ENCODE data around the gene RHOT1. TPM values are rescaled to one million over a fixed set of nuclear protein-coding genes. Genes with fewer than 3 reads are reported as not detected.

Gene RHOT1
- total RNA-seq, 4 donors from 2014 or later, result 60.8 to 97.6 (median 72.7) TPM

- DNase-seq (ENCODE audit: low spot score in 2 of 2), result no peak
- intact Hi-C loops (cut with DNase I; ENCODE audit: low total_unique reads), result no loop called here
- TF ChIP-seq, protein P1, sequence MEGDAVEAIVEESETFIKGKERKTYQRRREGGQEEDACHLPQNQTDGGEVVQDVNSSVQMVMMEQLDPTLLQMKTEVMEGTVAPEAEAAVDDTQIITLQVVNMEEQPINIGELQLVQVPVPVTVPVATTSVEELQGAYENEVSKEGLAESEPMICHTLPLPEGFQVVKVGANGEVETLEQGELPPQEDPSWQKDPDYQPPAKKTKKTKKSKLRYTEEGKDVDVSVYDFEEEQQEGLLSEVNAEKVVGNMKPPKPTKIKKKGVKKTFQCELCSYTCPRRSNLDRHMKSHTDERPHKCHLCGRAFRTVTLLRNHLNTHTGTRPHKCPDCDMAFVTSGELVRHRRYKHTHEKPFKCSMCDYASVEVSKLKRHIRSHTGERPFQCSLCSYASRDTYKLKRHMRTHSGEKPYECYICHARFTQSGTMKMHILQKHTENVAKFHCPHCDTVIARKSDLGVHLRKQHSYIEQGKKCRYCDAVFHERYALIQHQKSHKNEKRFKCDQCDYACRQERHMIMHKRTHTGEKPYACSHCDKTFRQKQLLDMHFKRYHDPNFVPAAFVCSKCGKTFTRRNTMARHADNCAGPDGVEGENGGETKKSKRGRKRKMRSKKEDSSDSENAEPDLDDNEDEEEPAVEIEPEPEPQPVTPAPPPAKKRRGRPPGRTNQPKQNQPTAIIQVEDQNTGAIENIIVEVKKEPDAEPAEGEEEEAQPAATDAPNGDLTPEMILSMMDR (IDR thresholded peaks at IDR 0.05), result no peak
- TF ChIP-seq POLR2A (IDR thresholded peaks at IDR 0.05), result no peak
- WGBS, 2 donors, result 91 to 95% methylated on average over 3 of the region's 3 CpGs
- H3K4me3 ChIP-seq (ENCODE audit: low read depth, poor library complexity, severe bottlenecking), result no peak overlapping the region
These were observed 81.4 kb downstream of the RHOT1 start for GRCh38 chr17:32223703-32224102.

DNA sequence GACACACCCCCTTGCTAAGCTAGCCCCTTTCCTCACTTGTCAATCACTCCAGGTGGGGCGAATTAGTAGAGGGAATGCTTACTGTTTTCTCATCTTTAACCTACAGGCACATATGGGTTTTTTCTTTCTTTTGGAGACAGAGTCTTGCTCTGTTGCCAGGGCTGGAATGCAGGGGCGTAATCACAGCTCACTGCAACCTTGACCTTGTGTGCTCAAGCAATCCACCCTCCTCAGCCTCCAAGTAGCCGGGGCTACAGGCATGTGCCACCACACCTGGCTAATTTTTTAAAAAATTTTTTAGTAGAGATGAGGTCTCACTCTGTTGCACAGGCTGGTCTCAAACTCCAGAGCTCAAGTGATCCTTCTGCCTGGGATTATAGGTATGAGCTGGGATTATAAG, 84.6 kb downstream of the RHOT1 start:
- DNase-seq (ENCODE audit: low spot score in 2 of 2), result no peak
- WGBS, 2 donors, result 91 to 100% methylated on average over 3 of the region's 3 CpGs
- TF ChIP-seq, protein P1 (IDR thresholded peaks at IDR 0.05), result no peak
- TF ChIP-seq POLR2A (IDR thresholded peaks at IDR 0.05), result no peak
- intact Hi-C loops (cut with DNase I; ENCODE audit: low total_unique reads), result no loop called here
- no peak overlapping the region for H3K4me3 ChIP-seq (ENCODE audit: low read depth, poor library complexity, severe bottlenecking)

- WGBS, 2 donors, result 77 to 84% methylated on average over 9 of the region's 9 CpGs
- no peak for DNase-seq (ENCODE audit: low spot score in 2 of 2)
- intact Hi-C loops (cut with DNase I; ENCODE audit: low total_unique reads), result no loop called here
- TF ChIP-seq, protein P1 (IDR thresholded peaks at IDR 0.05), result no peak
- TF ChIP-seq POLR2A (IDR thresholded peaks at IDR 0.05), result no peak
- no peak overlapping the region for H3K4me3 ChIP-seq (ENCODE audit: low read depth, poor library complexity, severe bottlenecking)
These were observed 85.6 kb downstream of the RHOT1 start for GRCh38 chr17:32227910-32228309.

GRCh38 chr17:32235588-32235987, 93.3 kb downstream of the RHOT1 start:
- 88 to 96% methylated on average over 2 of the region's 2 CpGs for WGBS, 2 donors
- intact Hi-C loops (cut with DNase I; ENCODE audit: low total_unique reads), result no loop called here
- TF ChIP-seq POLR2A (IDR thresholded peaks at IDR 0.05), result no peak
- TF ChIP-seq, protein P1 (IDR thresholded peaks at IDR 0.05), result no peak
- H3K4me3 ChIP-seq (ENCODE audit: low read depth, poor library complexity, severe bottlenecking), result no peak overlapping the region
- no peak for DNase-seq (ENCODE audit: low spot score in 2 of 2)

DNA sequence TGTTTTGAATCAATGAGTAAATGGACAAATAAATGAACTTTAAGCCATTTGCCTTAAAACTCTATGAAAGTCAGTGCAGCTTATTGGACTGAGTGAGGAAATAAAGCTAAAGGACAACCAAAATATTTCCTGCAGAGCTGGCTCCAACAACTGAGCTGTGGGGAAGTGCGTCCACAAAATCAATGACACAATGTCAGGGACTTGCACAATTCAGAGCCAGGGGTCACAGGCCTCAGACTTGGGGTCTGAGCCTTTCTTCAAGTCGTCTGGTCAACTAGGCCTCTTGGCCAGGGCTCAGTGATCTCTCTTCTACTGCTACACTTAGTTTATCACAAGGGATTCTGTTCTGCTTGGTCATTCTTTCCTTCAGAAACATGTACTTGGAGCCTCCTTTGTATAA, 97.2 kb downstream of the RHOT1 start:
- intact Hi-C loops (cut with DNase I; ENCODE audit: low total_unique reads), result no loop called here
- WGBS, 2 donors, result 79 to 88% methylated on average over 2 of the region's 2 CpGs
- no peak overlapping the region for H3K4me3 ChIP-seq (ENCODE audit: low read depth, poor library complexity, severe bottlenecking)
- DNase-seq (ENCODE audit: low spot score in 2 of 2), result peak in 1 of 2 donors; percentile 40
- TF ChIP-seq, protein P1 (IDR thresholded peaks at IDR 0.05), result no peak
- no peak for TF ChIP-seq POLR2A (IDR thresholded peaks at IDR 0.05)

- no peak overlapping the region for H3K4me3 ChIP-seq (ENCODE audit: low read depth, poor library complexity, severe bottlenecking)
- no peak for TF ChIP-seq POLR2A (IDR thresholded peaks at IDR 0.05)
- TF ChIP-seq, protein P1 (IDR thresholded peaks at IDR 0.05), result no peak
- WGBS, 2 donors, result 74 to 76% methylated on average over 8 of the region's 8 CpGs
- peak in 1 of 2 donors; percentile 53 for DNase-seq (ENCODE audit: low spot score in 2 of 2)
- intact Hi-C loops (cut with DNase I; ENCODE audit: low total_unique reads), result no loop called here
These were observed 98.4 kb downstream of the RHOT1 start for GRCh38 chr17:32240750-32241149.

Data from lower leg skin (tissue), 4 donors.